Anterior cingulate cortex (tissue), 58 donors: Measurements from ENCODE around the gene BUB3.

ENCODE experiments used
- DNase-seq, 58 donors: peaks; one replicate each; lab custom pipeline; 2025; lab: John Stamatoyannopoulos, UW

The BUB3 gene, protein sequence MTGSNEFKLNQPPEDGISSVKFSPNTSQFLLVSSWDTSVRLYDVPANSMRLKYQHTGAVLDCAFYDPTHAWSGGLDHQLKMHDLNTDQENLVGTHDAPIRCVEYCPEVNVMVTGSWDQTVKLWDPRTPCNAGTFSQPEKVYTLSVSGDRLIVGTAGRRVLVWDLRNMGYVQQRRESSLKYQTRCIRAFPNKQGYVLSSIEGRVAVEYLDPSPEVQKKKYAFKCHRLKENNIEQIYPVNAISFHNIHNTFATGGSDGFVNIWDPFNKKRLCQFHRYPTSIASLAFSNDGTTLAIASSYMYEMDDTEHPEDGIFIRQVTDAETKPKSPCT

DNA sequence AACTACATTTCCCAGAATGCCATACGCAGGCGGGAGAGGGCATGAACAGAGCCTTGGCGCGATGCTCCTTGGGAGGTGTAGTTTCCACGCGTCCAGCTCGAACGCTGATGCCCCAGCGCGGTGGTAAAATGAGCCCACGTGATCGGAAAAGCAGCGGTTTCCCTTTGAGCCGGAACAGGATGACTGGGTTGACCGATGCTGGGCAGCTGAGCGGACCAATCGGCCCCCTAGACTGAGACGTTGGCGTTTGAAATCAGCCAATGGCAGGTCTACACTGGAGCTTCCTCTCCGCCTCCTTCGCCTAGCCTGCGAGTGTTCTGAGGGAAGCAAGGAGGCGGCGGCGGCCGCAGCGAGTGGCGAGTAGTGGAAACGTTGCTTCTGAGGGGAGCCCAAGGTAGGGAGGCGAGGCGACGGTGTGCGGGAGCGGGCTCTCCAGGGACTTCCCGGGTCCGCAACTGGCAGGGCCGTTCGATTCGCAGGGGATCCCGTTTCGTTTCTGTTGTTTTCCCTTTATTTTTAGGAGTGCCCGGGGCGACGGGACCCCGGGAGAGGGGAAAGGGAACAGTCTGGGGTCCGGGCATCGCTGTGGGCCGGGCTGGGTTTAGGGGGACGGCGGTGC is at the start of gene BUB3:
BUB3 (plus strand) TSS at position 311 of the 619 bp plus-strand sequence. CDS start 516 bp downstream, outside the sequence.
- DNase-seq, result peak; percentile 76 to 100 (median 99)

DNA sequence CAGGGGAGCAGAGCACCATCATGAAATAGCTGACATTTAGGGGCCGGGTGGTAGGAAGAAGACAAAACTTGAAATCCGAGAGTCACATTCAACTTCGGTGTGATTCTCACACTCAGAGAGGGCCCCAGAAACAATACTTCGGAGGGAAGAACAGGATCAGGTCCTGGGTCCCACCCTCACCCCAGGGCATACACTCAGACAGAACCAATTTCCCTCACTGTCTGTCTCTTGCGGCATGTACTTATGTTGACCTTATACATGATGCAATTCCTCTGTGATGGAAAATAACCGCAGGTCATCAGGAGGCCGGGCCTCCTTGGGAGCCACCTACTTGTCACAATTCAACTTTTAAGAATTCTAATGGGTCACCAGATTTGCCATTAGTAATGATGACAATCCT is 44.7 kb upstream of the BUB3 start:
- no peak for DNase-seq

DNA sequence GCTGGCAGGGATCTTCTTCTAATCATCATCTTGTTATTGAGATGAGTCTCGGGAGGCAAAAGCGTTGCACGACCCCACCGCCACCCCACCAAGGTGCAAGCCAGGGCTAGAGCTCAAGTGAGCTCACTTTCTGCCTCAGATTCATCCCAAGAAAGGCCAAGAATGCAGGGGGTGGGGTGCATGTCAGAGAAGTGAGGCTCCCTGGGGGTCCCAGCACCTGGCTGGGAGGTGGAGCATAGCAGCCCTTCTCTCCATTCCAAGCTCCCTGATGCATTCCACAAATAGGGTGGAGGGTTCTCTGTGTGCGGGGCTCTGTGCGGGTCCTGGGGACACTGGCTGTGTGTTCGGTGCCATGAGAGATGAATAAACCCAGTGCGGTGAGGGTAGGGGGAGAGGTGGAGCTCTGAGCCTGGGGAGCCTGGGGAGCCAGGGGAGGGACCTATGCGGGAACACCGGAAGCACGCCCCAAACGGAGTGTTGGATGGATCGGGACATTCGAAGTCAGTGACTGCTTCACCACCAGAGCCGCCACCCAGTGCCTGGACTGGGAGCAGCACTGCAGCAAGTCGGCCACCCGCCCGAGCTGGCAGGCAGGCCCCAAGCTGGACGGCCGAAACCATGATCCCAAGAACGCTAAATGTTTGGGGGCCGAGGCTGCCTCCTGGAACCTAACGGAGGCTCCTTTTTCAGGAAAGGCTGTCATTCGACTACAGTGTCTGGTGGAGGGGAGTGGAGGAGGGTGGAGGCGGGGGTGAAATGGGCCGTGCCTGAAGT is 36.4 kb upstream of the BUB3 start:
- DNase-seq, result peak in 12 of 58 donors; percentile 3 to 17 (median 8)

DNA sequence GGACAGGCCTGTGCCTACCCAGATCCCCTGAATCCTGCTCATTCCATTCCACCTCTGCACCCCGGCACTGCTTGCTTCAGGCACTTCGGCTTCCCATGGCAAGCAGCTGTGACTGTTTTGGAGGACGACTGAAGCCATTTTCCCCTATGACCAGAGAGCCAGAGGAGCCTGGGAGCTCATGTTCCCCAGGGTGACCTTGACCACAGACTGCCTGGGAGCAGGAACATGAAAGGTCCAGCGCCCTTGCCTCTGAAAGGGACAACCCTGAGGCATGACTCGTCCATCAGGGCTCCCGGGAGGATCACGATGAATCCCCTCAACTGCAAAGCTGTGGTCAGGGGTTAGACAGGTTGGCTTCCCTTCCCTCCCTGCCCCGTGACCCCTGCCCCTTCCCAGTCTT is 35.1 kb upstream of the BUB3 start:
- DNase-seq, result no peak

DNA sequence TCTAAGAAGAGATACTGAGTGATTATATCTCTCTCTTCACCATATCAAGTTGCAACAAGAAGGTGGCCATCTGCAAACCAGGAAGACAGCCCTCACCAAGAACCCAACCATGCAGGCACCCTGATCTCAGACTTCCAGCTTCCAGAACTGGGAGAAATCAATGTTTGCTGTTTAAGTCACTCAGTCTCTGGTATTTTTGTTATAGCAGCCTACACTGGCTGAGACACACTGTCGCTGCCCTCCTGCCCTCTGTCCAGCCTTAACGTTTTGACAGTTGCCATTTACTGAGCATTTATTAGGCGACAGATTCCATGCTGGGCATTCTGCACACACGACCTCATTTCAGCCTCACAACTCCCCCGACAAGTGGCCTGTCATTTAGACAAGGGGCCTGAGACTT is 28.0 kb upstream of the BUB3 start:
- DNase-seq, result no peak

DNA sequence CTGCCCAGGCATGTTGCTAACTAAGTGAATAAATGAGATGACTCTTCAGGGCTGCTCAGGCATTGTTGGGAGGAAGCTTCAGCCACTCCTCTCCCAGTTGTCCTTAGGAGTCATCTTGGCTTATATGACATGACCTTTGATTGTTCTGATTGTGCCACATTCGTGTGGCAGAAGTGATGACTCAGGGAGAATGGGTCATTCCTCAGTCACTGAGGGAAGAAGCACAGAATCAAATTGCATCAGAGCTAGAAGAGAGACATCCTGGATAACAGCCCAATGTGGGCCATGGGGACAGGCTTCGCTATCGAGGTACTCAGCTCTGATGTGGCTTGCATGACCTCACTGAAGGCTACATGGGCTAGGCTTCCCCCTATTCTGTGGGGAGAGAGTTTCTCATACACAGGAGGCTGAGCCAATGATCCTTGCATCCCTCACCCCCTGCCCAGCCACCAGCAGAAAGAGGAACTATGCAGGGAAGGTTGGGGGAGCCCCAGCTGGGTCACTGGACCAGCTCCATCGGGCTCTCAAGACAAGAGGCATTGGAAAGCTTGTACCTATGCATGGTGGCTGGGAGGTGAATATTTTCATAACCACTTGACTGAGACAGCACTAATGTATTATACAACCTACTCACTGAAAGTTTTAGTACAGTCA is 24.5 kb upstream of the BUB3 start:
- DNase-seq, result no peak

DNA sequence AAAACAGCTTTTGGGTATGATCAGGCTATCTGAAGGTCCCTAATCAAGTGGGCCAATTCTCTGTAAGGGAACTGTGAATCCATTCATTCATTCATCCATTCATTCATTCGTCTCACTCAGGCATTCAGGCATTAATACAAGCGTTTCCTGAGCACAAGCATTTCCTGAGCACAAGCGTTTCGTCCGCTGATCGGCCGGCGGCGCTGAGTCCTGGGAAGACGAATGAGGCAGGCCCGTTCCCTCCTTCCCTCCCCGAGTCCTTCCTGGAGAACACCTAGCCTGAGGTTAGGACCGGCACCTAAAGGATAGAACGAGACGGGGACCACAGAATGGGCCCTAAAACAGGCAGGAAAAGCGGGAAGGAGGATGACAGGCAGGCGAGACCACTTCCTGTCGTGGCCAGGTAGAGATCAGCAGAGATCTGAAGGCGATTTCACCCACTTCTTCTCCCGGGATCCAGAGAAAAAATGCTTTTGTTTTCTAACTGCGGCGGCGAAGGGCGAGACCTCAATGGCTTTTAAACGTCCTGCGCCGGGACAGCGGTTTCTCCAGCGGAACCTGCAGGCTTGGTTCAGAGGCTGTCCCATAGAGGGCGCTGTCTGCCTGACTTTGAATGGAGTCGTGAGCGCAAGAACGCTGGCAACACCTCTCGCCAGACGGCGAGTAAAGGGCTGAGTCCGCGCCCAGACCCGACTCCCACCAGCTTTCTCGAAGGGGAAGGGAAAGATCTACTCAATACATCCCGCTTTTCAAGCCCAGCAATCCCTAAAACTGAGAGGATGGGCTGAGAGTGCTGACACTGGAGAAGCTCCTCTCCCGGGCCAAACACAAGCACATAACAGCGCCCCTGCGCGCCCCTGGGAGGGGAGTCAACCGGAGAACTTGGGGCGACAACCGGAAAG is 21.4 kb upstream of the BUB3 start:
- DNase-seq, result peak in 53 of 58 donors; percentile 12 to 85 (median 46)

DNA sequence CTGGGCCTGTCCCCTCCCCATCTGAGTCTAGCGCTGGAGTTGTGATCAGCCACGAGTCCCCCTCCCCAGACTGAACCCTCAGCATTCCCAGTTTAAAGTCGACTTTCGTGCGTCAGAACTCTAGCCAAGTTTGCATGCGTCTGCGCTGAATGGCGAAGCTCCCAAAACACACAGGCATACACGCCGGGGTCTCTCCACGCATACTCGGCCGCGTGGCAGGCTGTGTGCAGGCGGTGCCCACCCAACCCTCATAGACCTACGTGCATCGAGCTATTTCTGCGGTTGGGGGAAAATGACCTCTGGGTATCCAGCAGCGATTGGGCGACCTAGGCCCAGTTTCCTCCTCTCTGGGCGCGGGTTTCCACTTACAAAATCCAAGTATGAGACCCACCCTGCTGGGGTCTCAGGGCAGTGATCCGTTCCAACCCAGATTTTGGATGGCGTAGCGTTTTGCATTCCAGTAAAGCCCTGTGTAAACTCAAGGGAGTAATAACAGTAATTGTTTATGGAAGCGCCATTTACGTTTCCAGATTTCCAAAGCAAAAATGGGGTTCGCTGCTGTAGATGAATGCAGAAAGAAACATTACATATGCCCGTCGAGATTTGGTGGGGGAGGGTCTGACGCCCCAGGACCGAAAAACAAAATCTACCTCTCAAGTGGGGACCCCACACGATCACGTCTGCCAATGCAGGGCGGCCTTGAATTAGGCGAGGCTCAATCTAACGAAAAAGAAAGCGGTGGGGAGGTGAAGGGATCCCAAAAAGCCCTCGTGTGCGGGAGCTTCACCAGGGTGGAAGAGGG is 20.5 kb upstream of the BUB3 start:
- DNase-seq, result no peak

DNA sequence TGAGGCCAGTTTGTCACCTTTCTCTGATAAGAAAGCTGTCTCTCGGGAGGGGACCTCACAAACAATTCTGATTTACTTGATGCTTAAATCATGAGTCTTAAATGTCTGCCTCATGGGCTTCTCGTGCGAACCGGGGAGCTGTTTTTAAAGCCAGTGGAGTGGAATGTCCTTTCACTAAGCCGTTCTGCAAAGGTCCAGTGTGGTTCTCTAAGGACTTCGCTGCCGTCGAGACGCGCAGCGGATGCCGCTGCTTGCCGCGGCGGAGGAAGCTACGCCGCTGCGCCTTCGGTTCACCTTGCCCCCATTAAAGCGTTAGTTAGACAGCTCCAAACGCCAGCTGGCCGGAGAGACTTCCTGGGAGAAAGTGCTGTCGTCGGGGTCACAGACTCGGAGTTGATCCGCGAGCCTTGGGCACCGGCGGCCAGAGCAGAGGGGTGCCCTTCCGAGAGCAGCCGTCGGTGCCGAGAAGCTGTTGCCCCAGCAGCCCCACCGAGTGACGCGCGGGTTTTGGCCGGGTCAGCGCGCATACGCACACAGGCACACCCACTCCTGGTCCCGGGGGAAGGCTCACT is 19.8 kb upstream of the BUB3 start:
- no peak for DNase-seq

DNA sequence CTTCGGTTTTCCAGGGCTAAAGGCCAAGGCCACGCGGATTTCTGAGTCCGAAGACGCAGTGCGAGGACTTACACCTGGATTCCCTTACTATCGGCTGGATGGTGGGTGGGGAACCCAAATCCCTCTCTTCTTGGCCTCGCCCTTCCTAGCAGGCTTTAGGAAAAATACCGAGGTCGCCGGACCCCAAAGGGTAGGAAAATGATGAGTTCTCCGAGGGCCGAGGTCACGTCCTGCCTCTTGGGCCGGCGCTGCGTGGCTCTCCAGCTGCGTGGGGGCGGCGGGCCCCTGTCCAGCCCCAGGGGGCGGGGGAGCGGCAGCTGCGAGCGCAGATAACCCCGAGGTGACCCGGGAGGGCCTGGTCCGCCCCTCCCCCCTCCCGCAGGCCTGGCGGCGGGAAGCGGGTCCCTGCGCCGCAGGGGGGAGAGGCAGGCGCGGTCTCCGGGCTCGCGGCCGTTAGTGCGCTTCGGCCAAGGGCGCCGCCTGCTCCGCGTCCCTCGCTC is 19.2 kb upstream of the BUB3 start:
- DNase-seq, result no peak

DNA sequence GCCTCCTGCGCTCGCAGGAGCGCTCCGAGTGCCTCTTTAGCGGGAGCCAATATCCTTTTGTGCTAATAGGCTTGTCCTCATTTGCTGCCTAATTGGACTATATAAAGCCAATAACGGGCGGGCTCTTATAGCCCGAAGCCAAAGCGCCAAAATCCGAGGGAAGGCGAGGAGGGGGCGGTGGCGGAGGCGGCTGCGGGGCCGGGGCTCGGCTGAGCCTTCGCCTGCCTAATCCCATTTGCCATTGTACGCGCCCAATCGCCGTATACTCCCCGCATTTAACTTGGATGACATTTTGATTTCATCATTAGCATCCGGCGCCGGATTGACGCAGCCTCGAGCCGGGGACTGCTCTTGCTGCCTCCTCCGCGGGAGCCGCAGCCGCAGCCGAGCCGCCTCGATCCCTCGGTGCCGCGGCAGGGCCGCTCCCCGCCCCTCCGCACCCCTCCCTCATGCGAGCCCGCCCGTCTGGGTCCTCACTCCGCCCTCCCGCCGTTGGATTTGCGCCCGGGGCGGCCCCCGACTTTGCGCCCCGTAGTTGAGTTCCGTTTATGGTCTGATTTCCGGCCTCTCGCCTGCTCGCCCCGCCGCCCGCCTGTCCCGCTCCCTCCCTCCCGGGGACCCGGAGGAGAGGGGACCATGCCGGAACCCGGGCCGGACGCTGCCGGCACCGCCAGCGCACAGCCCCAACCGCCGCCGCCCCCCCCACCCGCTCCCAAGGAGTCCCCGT is 18.6 kb upstream of the BUB3 start, which contains the start of gene HMX3:
HMX3 (plus strand) TSS at position 556 of the 727 bp plus-strand sequence; CDS start at position 637, 81 bp downstream.
- no peak for DNase-seq

DNA sequence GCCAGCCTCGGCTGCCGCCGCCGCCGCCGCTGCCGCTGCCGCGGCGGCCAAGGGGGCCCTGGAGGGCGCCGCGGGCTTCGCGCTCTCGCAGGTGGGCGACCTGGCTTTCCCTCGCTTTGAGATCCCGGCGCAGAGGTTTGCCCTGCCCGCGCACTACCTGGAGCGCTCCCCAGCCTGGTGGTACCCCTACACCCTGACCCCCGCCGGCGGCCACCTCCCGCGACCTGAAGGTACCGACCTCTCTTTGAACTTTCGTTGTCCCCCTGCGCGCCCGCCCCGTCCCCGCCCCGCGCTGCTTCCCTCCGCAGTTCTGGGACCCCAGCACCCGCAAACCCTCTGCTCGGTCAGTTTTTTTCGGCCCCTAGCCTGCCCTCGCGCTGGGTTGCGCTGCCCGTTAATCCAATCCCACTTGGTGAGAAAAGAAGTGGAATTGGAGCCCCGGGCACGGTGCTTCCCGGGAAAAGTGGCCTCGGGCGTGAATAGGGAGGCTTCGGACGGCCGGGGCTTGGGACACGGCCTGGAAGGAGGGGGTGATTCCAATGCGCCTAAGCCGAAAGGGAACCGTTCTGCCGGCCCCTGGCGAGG is 17.9 kb upstream of the BUB3 start:
- DNase-seq, result no peak

DNA sequence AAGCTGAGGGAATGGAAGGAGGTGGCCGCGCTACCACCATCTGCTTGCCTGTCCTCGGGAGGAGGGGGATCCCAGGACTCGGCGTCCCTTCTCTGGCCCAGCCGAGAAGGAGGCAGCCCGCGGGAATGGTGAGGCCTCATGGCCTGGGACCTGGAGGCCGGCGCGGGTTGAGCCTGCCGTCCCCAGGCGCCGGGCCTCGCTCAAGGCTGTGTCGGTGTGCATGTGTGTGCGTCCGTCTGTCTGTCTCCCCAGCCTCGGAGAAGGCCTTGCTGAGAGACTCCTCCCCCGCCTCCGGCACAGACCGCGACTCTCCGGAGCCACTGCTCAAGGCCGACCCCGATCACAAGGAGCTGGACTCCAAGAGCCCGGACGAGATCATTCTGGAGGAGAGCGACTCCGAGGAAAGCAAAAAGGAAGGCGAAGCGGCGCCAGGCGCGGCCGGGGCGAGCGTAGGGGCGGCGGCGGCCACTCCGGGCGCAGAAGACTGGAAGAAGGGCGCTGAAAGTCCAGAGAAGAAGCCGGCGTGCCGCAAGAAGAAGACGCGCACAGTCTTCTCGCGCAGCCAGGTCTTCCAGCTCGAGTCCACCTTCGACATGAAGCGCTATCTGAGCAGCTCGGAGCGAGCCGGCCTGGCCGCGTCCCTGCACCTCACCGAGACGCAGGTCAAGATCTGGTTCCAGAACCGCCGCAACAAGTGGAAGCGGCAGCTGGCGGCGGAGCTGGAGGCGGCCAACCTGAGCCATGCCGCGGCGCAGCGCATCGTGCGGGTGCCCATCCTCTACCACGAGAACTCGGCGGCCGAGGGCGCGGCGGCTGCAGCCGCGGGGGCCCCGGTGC is 17.2 kb upstream of the BUB3 start:
- DNase-seq, result no peak

DNA sequence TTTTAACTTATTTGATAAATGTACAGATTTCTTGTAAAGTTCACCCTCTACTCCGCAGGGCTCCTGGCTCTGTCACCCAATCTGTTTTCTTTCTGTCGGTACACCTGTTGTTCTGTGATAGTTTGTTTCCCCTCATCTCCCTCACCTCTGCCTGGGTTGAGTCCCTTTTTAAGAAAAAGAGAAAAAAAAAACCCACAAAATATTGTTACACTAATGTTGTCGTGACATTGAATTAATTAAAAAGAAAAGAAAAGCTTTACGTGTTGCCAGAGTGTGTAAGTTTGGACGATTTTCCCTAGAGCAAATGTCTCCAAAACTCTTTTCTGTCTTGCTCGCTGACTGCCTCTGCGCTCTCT is 15.1 kb upstream of the BUB3 start:
- no peak for DNase-seq

DNA sequence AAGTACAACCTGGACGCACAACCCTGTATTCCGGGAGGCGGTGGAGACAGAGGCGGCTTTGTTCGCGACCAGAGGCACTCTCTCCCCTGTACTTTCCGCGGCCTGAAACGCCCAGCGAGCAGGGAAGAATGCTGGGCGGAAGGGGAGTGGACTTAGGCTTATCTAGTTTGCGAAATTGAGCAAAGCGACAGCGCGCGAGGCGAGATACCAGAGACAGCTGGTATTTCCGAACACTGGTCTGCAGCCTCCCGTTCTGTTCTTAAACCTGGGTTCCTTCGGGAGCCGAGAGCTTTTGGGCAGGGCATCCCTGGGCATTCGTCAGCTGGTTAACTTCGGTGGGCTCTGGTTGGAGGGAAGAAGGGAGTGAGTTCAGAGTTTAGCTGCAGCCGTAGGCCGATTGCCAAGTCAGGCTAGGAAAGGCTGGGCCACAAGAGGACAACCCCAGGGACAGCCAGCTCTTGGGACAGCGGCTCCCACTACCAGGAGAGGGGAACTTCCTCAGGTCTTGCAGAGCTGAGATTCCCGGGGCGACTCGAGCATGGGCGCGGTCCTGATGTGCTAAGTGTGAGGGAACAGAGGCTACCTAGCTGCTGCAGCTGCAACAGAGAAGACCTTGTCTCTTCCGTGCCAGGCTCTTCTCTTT is 14.6 kb upstream of the BUB3 start:
- DNase-seq, result no peak
